H1 (cell line): ENCODE measurements around the gene ANKRD17. TPM values are rescaled to one million over a fixed set of nuclear protein-coding genes. Genes with fewer than 3 reads are reported as not detected.

ENCODE experiments used
- BACH1 ChIP-seq: IDR thresholded peaks from 2 replicates; pipeline ENCODE4 v1.6.1; 2012; ENCODE audit warnings: low read length, improper control_type of control experiment
- CBX8 ChIP-seq: fragments of 300-800, 300-1000 bp; sonication (generic); IDR thresholded peaks from 2 replicates; pipeline ENCODE4 v1.7.1; 2016; ENCODE audit warnings: low read depth, low read length, borderline replicate concordance
- GABPA ChIP-seq: IDR thresholded peaks from 2 replicates; pipeline ENCODE4 v1.6.1; 2011; ENCODE audit warnings: mild to moderate bottlenecking, low read length, moderate library complexity, borderline replicate concordance; ENCODE audit not compliant: insufficient read depth
- NRF1 ChIP-seq: IDR thresholded peaks from 2 replicates; pipeline ENCODE4 v1.6.1; 2011; ENCODE audit warnings: mild to moderate bottlenecking, low read depth, low read length, improper control_type of control experiment
- POLR2AphosphoS5 ChIP-seq: IDR thresholded peaks from 2 replicates; pipeline ENCODE4 v1.6.1; 2011; ENCODE audit warnings: low read depth, low read length
- polyA plus RNA-seq, 7 experiments: library from polyadenylated mRNA; depleted of rRNA in 3 of 7; stranded (reverse) in 5 of 7; unstranded in 2 of 7; fragments of >200 nt in 5 of 7; fragments of 200-250 nt in 2 of 7; gene quantifications; 1 replicate in 5 of 7; 2 replicates in 1 of 7; 4 replicates in 1 of 7; pipeline versions ENCODE4 v1.2.1 to v1.2.3, GENCODE V29; 2011 to 2013; ENCODE audit warnings: missing spikeins in 2 of 7, mixed read lengths in 2 of 7
- total RNA-seq: library from RNA; stranded (reverse); fragmentation: NEBNext Ultra II Directional; extraction: Animal tissue kit (Norgen Biotek cat#: 25700); gene quantifications from 2 replicates; pipeline ENCODE4 v1.2.1, GENCODE V29; 2021

Gene ANKRD17
- total and polyA plus RNA-seq, 2 of the 8 experiments (the other 6 are each of a cell fraction or from before 2014, with no cell fraction given), result 42.4 to 93.7 TPM

DNA sequence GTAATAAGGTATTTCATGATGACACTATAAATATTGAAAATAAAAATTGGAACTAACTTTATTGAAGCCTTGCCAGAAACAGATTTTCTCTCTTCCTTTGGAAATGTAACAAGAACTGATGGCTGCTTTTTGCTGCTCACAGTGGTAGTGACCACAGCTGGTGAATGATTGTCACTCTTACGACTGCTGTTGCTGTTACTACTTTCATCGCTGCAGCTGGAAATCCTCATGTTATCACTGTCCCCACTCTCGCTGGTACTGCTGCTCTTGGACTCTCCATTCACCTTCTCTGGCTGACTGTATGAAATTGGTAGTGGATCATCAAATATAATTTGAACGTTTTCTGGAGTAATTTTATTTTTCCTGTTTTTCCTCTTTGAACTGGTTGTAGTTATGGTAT, 160.6 kb downstream of the ANKRD17 start (continued):
- no peak for TF ChIP-seq CBX8
- no peak for TF ChIP-seq BACH1
- no peak for TF ChIP-seq NRF1
- TF ChIP-seq POLR2AphosphoS5, result no peak
- no peak for TF ChIP-seq GABPA
